DND-41 (cell line): ENCODE results near the gene MEF2C.

Source experiments
- CTCF ChIP-seq: IDR thresholded peaks from 2 replicates; pipeline ENCODE4 v1.5.1; 2012; ENCODE audit warnings: borderline replicate concordance, low read length, moderate library complexity, mild to moderate bottlenecking; ENCODE audit not compliant: poor library complexity, severe bottlenecking; ENCODE audit errors: extremely low read depth
- EZH2 ChIP-seq: IDR thresholded peaks from 3 replicates; pipeline ENCODE4 v1.6.1; 2012; ENCODE audit warnings: borderline replicate concordance, low read depth, mild to moderate bottlenecking, moderate library complexity, low read length, inconsistent platforms; ENCODE audit not compliant: severe bottlenecking

GRCh38 chr5:88734983-88735382, 148.0 kb downstream of the MEF2C start:
- TF ChIP-seq CTCF: no peak
- no peak for TF ChIP-seq EZH2
